H1 (cell line): Measurements from ENCODE around the gene CBL. TPM values are rescaled to one million over a fixed set of nuclear protein-coding genes. Genes with fewer than 3 reads are reported as not detected.

Source experiments
- BCL11A ChIP-seq, 2 experiments: IDR thresholded peaks; one replicate each; pipeline ENCODE4 v1.6.1; 2011; ENCODE audit warnings: low read depth in 2 of 2, low read length in 2 of 2, mild to moderate bottlenecking in 2 of 2
- CHD7 ChIP-seq: fragments of 300-600 bp; sonication (generic); IDR thresholded peaks from 2 replicates; pipeline ENCODE4 v1.7.1; 2012; ENCODE audit warnings: low read length, moderate library complexity, mild to moderate bottlenecking, inconsistent platforms; ENCODE audit not compliant: insufficient replicate concordance
- CTCF ChIP-seq, 3 experiments: IDR thresholded peaks; 1 replicate in 2 of 3; 2 replicates in 1 of 3; pipeline versions ENCODE4 v1.5.1 to v1.6.1; 2011; ENCODE audit warnings: low read length in 3 of 3, mild to moderate bottlenecking in 3 of 3, inconsistent platforms in 2 of 3, low read depth in 1 of 3, moderate library complexity in 1 of 3; ENCODE audit not compliant: insufficient read depth in 1 of 3; ENCODE audit errors: control extremely low read depth in 1 of 3
- KDM1A ChIP-seq: fragments of 200-600, 300-600 bp; sonication (generic); IDR thresholded peaks from 2 replicates; pipeline ENCODE4 v1.7.1; 2016; ENCODE audit warnings: mild to moderate bottlenecking, low read length, borderline replicate concordance
- SAP30 ChIP-seq: fragments of 300-600 bp; sonication (generic); IDR thresholded peaks from 2 replicates; pipeline ENCODE4 v1.7.1; 2012; ENCODE audit warnings: low read length, moderate library complexity, mild to moderate bottlenecking, inconsistent platforms; ENCODE audit not compliant: insufficient read depth, insufficient replicate concordance
- TBP ChIP-seq: IDR thresholded peaks from 2 replicates; pipeline ENCODE4 v1.6.1; 2011; ENCODE audit warnings: low read depth, low read length, improper control_type of control experiment
- TEAD4 ChIP-seq: IDR thresholded peaks from 2 replicates; pipeline ENCODE4 v1.6.1; 2012; ENCODE audit warnings: low read depth, low read length, inconsistent platforms, mixed read lengths
- polyA plus RNA-seq, 7 experiments: library from polyadenylated mRNA; depleted of rRNA in 3 of 7; stranded (reverse) in 5 of 7; unstranded in 2 of 7; fragments of >200 nt in 5 of 7; fragments of 200-250 nt in 2 of 7; gene quantifications; 1 replicate in 5 of 7; 2 replicates in 1 of 7; 4 replicates in 1 of 7; pipeline versions ENCODE4 v1.2.1 to v1.2.3, GENCODE V29; 2011 to 2013; ENCODE audit warnings: missing spikeins in 2 of 7, mixed read lengths in 2 of 7
- total RNA-seq: library from RNA; stranded (reverse); fragmentation: NEBNext Ultra II Directional; extraction: Animal tissue kit (Norgen Biotek cat#: 25700); gene quantifications from 2 replicates; pipeline ENCODE4 v1.2.1, GENCODE V29; 2021

Gene CBL
- total and polyA plus RNA-seq, 2 of the 8 experiments (the other 6 are each of a cell fraction or from before 2014, with no cell fraction given): 23.1 to 57.8 TPM

DNA sequence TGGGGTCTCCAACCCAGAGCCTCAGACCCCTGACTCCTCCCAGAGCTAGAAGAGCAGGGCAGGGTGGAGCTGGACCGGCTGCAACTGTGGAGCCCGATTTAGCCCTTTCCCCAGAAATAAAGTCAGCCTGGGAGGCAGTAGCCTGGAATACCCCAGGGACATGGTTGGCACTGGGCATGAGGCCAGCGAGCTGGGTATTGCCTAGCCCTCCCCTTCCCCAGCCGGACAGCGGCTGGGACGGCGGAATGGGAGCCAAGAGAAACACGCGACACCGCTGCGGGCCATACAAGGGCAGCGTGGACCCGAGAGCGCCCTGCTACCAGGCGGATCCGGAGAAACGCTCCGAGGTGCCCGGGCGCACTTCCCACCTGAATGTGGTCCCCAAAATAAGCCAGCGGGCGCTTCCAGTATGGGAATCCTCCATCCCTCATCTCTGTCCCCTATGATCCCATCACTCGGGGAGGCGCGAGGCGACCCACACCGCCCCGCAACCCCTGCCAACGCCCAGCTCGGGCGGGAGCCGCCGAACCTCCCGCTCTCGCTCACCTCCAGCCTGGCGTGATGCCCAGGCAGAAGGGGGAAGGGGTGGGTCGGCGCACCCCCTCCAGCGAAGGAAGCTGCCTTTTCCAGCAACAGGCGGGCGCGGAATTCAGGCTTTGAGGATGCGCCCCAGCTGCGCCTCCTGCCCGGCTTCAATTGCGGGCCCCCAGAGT lies 110.0 kb downstream of the CBL start (continued):
- TF ChIP-seq CHD7 (no peak), KDM1A (no peak), CTCF (IDR thresholded peaks at IDR 0.05; ENCODE audit: control extremely low read depth in 1 of 3, insufficient read depth in 1 of 3, low read depth in 1 of 3, low read length in 3 of 3) (no peak), SAP30 (peak; percentile 34), BCL11A (IDR thresholded peaks at IDR 0.05; ENCODE audit: low read depth in 2 of 2, low read length in 2 of 2) (no peak), TBP (no peak), TEAD4 (no peak)
